HG02623 (cell line): ENCODE measurements around the gene AKT3.
A peak's percentile ranks its signal among the peaks of the same experiment; 100 is the strongest.

ENCODE experiments used
- ATAC-seq: cut with Tn5 transposase; IDR thresholded peaks from one replicate; pipeline ENCODE4 v1.9.1; 2021; ENCODE audit warnings: moderate library complexity; ENCODE audit not compliant: unreplicated experiment

AKT3 gene

DNA sequence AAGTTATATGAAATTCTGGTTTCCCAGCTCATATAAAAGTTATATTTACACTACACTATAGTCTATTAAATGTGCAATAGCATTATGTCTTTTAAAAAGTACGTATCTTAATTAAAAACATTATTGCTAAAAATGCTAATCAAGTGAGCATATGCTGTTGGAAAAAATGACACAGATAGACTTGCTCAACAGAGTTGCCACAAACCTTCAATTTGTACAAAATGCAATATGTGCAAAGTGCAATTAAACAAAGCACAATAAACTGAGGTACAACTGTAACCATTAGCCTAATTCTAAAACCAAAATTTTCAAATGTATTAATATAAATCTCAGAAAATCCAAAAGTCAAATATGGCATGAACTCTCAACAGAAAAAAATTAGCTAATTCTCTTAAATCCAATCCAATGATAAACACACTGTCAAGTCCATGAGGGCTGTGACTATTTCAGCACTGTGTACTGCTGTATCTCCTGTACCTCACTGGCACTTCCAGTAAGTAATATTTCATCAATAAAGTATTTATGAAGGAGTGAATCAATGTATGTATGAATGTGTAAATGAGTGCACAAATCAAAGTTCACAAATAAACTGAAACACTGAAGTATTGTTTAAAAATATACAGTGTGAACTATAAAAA lies 116.3 kb downstream of the AKT3 start:
- no peak for ATAC-seq

DNA sequence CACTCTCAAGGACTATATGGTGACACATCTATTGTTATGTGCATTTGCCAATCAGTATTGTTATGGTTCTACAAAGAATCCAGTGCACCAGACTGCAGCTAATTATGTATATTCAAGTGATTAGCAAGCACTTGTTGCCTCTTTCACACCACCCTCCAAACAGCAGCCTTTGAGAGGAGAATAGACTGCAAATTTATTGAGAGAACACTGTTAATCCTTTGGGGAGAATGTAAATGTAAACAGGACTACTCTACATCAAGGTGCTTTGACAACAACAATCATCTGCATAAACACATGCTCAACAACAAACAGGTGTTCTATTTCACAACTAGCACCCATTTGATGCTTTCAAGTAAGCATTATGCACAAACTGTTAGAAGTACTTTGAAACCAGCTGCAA lies 117.4 kb downstream of the AKT3 start:
- ATAC-seq, result no peak

DNA sequence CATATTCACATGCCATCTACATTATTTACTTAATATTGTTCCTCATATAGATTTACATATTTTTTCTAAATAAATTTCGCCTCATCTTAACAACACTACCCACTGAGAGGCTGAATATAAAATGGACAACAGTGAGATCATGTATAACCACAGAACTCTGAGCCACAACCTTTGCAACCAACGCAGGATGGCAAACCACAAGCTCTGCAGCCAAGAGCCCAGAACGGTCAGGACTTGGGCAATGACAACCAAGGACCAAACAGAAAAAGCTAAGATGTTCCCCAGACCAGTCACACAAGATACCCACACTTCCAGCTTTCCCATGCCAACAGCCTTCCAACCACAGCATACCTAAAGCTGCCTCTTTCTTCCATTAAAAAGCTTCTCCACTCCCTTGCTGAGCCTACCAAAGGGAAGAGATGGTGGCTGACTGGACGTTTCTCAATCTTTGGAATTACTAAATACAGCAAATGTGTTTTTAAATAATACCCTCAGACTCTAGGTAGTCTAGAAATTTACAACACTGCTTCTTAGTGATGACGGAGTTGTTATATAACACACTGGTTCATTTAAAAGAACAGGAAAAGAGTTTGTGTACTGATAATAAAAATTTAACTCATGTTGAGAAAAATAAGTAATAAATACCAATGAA lies 117.9 kb downstream of the AKT3 start:
- no peak for ATAC-seq

DNA sequence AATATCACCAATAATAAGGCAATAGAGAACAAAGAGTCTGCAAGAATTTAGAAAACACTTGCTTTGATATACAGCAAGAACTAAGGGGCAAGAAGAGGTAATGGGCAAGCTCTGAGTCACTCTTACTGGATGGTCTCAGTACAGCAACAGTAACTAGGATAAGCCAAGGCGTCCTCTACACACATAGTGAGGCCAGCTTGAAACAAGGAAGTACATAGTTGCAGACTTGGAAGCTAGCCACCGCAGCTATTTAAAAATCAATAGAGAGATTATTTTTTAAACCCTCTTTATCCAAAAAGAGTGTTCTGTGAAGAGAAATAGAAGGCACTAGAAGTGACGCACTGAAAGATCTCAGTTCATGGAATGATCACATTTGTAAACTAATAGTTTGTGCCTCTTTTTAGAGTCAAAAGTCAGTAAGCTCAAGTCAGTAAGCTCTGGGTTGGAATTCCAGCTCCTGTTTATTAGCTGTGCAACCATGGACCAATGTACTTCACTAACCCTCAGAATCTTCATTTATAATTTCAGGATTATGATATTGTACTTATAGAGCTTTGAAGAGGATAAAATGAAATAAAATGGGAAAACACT lies 118.6 kb downstream of the AKT3 start:
- no peak for ATAC-seq

DNA sequence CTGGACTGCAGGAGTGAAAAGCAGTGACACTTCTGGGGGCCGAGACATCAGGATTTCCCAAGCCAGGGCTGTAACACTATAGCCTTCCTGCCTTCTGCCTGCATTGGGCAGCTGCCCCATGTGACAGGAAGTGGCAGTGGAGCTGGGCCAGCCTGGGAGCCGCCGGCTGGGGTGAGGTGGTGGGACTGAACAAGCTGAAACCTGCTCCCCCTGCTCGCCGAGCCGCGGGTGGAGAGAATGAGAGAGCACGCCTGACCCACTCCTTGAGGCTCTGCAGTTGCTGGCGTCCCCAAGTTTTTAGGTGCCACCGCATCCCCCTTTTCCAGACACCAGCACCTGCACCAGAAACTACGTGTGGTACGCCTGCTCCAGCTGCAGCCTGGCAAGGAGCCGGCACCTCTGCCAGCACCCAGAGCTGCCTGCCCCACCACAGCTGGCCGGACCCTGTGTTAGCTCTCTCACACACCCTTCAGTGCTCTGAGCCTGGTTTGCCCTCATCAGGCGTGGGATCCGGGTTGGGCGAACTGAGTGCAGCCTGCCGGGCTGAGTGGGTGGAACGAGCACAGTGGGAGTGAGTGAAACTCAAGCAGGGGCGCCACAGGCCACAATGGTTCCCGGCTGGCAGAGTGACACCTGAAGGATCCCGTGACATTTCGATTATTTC lies 119.4 kb downstream of the AKT3 start:
- no peak for ATAC-seq

DNA sequence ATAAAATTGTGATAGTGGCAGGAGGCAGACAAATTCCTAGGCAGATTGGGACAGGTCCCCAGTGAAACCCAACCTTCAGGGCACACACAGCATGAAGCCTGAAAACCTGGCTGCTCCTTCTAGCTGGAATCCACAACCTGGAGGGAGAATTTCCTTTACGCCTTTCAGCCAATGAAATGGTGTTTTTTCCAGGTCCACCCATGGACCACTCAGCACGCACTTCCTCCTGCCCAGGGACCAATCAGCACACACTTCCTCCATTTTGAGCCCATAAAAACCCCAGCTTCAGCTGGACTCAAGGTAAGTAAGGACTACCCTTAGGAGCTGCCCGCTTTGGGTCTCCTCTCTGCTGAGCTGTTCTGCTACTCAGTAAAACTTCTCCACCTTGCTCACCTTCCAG lies 120.1 kb downstream of the AKT3 start:
- ATAC-seq, result no peak

DNA sequence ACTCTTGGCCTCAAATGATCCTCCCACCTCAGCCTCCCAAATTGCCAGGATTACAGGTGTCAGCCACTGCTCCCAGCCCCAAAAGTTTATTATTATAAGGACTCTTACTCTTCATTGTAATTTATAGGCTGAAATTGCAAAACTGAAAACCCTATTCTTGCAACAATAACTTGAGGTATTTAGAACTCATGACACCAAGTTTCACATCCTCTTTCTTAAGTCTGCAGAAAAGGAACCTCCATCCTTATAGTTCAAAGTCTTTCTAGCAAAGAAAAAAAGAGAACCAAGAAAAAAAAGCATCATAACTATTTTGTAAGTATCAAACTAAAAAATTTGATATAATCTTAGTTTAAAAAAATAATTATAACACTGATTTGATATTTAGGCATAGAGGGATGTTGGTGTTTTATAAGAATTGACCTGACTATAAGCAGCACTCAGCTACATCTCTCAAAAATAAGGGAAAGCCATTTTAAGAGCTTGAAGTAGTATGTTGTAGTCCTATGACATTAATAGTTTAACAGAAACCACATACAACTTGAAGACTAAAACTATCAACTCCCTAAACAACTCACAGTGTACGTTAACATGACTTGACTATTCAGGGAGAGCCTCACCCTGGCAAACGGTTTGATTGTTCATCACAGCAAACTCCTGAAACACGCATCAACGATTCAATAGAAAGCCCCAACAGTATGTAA lies 122.4 kb downstream of the AKT3 start:
- ATAC-seq, result peak; percentile 80

DNA sequence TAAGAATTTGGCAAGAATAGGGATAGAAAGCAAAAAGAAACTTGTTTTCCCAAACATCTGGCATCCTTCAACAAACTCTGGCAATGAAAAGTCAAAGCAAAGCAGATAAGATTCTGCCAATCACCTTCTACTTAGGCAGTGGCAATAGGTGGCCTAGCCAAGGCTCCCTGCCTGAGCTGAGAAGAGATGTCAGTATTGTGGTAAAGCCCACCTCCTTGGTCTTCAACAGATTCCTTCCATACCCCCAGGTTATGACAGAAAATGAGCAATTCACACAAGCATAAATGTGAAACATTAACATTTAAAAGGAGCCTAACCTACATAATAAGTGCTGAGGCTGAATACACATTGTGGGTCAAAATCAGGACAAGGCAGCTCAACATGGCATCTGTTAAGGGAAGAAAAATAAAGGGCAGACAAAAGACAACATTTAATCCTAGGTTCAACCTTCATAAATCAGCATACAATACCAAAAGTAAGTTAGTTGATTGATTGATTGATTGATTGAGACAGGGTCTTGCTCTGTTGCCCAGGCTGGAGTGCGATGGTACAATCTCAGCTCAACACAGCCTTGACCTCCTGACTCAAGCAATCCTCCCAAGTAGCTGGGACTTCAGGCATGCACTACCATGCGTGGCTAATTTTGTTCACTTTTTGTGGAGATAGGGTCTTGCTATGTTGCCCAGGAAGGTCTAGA lies 123.1 kb downstream of the AKT3 start:
- peak; percentile 12 for ATAC-seq

DNA sequence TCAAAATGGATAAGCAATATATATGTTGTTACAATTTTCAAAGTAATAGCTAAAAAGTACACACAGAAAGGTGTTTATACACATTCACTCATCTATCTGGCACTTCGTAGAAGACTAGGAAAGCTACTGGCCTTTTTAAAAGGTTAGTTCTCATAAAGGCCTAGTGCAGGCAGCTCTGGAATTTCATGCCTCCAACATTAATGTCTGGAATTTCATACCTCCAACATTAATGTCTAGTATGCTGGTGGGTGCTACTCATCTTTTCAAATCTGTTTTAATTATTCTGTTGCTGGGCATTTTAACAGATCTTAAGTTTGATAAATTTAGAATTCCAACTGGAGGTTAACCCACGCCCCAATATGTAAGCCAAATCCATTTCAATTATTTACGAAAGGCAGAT lies 124.2 kb downstream of the AKT3 start:
- ATAC-seq, result no peak

DNA sequence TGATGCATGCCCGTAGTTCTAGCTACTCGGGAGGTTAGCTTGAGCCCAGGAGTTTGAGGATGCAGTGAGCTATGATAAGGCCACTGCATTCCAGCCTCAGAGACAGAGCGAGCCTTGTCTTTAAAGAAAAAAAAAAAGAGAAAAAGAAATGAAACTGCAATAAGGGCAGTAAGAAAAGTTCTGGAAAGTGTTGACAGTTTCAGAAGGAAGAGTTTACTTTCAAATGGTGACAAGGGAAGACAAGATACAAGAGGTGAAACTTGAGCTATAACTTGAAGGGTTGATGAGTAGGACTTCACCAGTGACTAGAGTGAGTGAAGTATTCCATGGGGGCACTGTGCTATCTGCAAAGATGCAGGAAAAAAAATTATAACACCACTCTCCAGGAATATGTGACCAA lies 125.0 kb downstream of the AKT3 start:
- no peak for ATAC-seq

DNA sequence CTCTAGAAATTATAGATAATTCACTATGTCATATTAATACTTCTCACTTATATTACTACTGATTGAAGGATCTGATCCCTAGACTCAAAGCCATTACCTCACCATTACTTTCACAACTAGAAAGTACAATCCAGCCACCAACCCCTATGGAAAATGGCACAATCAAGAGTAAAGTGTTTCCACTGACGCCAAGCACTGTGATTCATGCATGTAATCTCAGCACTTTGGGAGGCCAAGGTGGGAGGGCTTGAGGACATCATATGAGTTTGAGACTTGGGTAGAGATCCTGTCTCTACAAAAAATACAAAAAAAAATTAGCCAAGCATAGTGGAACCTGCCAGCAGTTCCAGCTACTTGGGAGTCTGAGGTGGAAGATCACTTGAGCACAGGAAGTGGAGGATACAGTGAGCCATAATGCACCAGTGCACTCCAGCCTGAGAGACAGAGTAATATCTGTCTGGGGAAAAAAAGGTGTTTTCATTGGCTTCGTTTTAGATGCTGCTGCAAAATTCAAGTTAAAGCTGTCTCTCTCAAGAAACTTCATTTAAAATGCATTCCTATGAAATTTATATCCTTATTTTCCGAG lies 126.5 kb downstream of the AKT3 start:
- ATAC-seq, result no peak

DNA sequence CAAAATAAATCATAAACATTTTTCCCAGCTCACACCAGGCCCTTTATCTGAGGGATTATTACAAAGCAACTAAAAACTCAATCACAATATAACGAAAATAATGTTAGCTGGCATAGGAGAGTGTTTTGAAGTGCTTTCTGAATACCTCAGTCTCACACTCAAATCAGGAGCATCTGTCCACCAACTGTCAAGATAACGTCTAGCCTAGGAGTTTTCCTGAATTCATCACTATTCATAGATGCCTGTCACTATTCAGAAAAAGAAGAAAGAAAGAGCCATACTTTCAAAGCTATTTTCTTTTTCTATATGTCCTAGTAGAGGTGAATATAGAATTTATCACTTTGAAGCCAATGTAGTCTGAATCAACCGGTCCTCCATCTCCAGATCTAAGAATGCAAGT lies 127.0 kb downstream of the AKT3 start:
- no peak for ATAC-seq

DNA sequence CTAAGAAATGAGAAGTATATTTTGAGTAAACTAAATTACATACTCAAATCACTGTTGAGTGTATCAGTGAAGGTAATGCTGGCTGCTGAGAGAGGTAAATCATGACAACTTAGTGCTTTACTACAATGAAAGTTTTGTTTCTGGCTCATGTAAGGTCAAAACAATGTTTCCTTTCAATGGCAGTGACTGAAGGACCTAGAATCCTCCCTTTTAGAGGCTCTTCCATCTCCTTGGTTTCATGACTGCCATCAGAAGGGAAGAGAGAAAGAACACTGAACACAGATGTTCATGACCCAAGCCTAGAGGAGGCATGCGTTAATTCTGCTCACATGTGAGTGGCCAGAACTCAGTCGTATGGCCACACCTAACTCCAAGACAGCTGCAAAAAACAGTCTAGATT lies 130.6 kb downstream of the AKT3 start:
- ATAC-seq, result no peak

DNA sequence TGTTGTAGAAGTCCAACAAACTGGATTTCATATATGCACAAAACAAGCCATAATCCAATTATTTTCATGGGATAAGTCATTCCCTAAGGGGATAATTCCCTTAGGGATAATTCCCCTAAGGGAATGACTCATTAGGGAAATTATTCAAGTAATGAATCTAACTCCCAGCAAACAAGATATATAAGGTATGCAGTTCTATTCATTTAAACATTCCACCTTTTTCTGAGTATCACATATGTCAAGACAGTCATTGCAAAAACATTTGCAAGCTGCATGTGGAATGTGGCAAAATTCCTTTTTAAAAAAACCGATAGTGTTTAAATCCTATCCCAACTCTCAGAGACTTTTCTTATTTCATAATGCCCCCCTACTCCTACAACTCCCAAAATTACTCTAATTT lies 131.2 kb downstream of the AKT3 start:
- ATAC-seq, result no peak

DNA sequence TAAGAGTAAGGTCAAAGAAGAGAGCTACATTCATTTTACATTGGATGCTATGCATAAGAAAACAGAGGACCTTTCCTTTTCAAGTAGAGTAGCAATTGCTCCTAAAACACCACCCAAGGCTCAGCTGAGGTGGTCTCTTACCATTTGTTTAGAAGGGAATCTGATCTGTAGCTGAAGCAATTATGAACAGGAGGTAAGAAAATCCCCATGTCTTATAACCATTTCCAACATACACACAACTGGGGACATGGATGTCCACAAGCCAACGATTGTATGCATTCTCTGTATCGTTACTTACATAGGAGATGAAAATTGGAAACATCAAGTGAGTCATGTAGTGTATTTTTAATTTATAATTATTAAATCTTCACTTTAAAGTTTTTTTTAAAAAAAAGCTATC lies 132.0 kb downstream of the AKT3 start:
- ATAC-seq, result no peak

DNA sequence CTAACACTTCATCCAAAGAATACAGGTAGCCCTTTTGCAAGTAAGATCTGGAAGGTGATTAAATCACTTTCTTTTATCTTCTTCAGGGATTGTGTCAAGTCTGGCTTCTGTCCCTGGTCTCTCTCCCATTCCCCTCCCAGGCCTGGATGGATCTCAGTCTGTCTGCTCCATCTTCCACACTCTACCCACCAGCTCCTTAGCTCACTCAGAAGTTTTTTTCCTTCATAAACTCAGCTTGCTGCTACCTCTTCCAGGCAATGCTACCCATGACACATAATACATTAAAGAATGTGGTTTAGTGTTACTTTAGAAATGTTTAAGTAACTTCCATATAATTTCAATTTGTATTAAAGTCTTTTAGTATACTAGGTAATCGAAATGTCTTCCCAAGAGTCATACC lies 133.1 kb downstream of the AKT3 start:
- no peak for ATAC-seq

DNA sequence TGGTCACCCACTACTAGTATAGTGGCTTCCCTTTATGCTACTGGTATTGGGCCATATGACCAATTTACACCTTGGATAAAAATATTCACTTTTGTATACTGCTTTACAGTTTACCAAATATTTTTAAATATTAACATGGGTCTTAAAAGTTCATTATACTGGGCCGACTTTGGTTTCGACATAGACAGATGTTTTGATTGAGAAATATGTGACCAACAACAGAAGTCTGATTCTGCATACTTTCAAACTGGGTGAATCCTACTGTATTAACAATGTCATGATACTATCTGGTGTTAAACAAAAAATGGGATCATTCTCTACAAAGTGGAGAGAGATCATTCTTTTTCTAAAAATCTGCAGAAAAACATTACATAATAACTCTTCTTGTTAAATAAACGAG lies 134.8 kb downstream of the AKT3 start:
- ATAC-seq, result no peak

DNA sequence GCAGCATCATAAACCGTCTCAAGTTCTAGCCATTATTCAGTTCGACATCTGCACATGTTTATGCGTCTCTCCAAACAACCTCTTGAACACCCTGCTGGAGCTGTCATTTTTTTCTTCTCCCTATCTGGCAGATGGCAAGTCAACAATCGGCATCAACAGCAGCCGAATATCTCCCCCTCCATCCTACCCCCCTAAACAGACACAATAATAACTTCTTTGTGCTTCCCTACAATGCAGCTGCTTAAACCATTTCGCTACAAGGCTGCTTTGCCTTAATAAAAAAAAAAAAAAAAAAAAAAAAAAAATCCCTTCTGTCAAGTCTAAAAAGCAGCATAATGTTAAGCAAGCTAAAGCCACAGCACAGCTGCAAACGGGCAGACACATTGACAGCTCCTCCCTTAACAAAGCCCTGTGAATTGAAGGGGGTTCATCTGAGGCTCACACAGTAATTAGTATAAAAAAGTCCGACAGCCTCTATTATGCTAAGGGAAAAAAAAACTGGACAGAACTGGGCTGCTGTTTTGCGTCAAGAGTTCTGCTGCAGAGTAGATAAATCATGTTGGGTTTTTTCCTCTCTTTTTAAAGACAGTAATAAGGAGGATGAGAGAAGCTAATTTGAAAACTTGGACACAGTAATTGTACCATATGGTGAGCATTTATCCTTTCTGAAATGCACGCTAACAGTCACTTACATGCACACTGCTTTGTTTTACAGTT lies 136.4 kb downstream of the AKT3 start:
- ATAC-seq, result no peak

DNA sequence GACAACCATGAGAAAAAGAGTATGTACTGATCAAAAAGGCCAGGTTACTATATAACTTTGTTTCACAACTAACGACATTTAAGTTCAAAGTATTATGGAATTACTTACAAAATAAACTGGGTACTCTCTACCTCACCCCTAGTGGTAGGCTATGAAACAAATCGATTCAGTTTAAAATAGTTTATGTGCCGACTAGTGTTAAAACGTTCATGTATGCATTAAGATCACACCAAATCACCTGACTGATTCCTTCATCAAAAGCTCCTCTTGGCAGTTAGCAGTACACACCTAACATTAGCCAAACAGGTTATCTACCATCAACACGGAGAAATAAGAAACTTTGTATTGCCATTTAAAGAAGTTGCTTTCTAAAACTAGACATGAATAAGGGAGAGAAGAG lies 137.1 kb downstream of the AKT3 start:
- no peak for ATAC-seq

DNA sequence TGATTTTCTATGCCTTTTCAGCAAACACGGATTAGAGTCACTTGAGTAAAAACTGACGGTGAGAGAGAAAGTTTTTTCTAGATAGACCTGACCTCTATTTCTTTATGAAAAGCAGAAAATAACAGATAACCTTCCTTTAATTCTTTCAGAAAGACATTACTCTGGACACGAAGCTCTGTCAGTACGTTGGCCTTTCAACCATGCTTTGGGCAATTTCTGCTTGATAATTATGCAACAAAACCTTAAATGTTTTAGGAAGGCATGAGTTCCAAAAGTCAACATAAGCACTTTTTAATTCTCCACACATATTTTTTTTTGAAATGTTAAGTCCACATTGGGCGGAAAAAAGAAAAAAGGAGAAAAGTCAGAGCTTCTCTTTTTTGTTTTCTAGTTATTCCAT lies 137.8 kb downstream of the AKT3 start:
- no peak for ATAC-seq
